ENCODE results near the gene IFT81.
"Not testable (repeated sequence)": the region's sequence is repeated elsewhere in the genome, so short reads cannot be mapped to it uniquely, and the experiment has no call there.

The IFT81 gene

GRCh38 chr12:110222027-110222426 is 97.9 kb downstream of the IFT81 start:
- H3K27me3 ChIP-seq (ENCODE audit: control insufficient read depth in 5 of 5, insufficient read depth in 4 of 5, low read length in 5 of 5), result no peaks in the 10 kb centered on the region
- no peaks in the 10 kb centered on the region for H3K9me3 ChIP-seq (ENCODE audit: control insufficient read depth in 5 of 5, low read length in 5 of 5)
- H3K9ac ChIP-seq (ENCODE audit: low read length in 5 of 5), result peak overlapping the region in 1 of 5 donors; percentile 35
- no peak overlapping the region for H3K4me3 ChIP-seq (ENCODE audit: low read depth in 1 of 5, low read length in 5 of 5)
- no peak overlapping the region for H3K27ac ChIP-seq (ENCODE audit: low read depth, low read length)
- no peaks in the 10 kb centered on the region for H3K36me3 ChIP-seq (ENCODE audit: control insufficient read depth in 5 of 5, insufficient read depth in 5 of 5, low read length in 5 of 5)
- H3K4me1 ChIP-seq (ENCODE audit: control insufficient read depth in 5 of 5, insufficient read depth in 5 of 5, low read length in 5 of 5), result peaks cover 0 to 14% (median 9%) of the 10 kb centered on the region in 5 donors

DNA sequence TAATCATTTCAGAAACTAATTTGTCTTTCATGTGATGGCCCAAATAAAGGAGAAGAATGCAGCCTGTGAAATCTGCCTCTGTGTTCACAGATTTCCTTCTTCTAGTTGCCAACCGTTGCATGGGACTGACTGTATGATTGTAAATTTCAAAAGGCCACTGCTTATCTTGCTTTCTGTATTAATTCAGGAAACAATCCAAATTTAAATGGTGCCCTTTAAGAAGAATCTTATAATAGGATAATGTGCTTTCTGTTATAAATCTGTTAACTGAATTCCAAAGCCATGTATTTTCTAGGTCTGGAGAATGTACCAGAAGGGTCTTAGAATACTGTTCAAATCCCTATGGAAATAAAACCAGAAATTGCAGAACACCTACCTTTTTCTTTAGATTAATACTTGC is 98.3 kb downstream of the IFT81 start:
- Histone ChIP-seq H3K27me3 (ENCODE audit: control insufficient read depth in 5 of 5, insufficient read depth in 4 of 5, low read length in 5 of 5) (no peaks in the 10 kb centered on the region), H3K4me1 (ENCODE audit: control insufficient read depth in 5 of 5, insufficient read depth in 5 of 5, low read length in 5 of 5) (peaks cover 0 to 14% (median 9%) of the 10 kb centered on the region in 5 donors), H3K9me3 (ENCODE audit: control insufficient read depth in 5 of 5, low read length in 5 of 5) (no peaks in the 10 kb centered on the region), H3K9ac (ENCODE audit: low read length in 5 of 5) (peak overlapping the region in 1 of 5 donors; percentile 35), H3K4me3 (ENCODE audit: low read depth in 1 of 5, low read length in 5 of 5) (no peak overlapping the region), H3K27ac (ENCODE audit: low read depth, low read length) (no peak overlapping the region), H3K36me3 (ENCODE audit: control insufficient read depth in 5 of 5, insufficient read depth in 5 of 5, low read length in 5 of 5) (no peaks in the 10 kb centered on the region)

- Histone ChIP-seq H3K4me3 (ENCODE audit: low read depth in 1 of 5, low read length in 5 of 5) (no peak overlapping the region), H3K9me3 (ENCODE audit: control insufficient read depth in 5 of 5, low read length in 5 of 5) (no peaks in the 10 kb centered on the region), H3K27me3 (ENCODE audit: control insufficient read depth in 5 of 5, insufficient read depth in 4 of 5, low read length in 5 of 5) (no peaks in the 10 kb centered on the region), H3K4me1 (ENCODE audit: control insufficient read depth in 5 of 5, insufficient read depth in 5 of 5, low read length in 5 of 5) (peaks cover 0 to 14% (median 9%) of the 10 kb centered on the region in 5 donors), H3K27ac (ENCODE audit: low read depth, low read length) (peak overlapping the region; percentile 89), H3K36me3 (ENCODE audit: control insufficient read depth in 5 of 5, insufficient read depth in 5 of 5, low read length in 5 of 5) (no peaks in the 10 kb centered on the region), H3K9ac (ENCODE audit: low read length in 5 of 5) (no peak overlapping the region)
Observed at GRCh38 chr12:110223777-110224378, 99.7 kb downstream of the IFT81 start.

DNA sequence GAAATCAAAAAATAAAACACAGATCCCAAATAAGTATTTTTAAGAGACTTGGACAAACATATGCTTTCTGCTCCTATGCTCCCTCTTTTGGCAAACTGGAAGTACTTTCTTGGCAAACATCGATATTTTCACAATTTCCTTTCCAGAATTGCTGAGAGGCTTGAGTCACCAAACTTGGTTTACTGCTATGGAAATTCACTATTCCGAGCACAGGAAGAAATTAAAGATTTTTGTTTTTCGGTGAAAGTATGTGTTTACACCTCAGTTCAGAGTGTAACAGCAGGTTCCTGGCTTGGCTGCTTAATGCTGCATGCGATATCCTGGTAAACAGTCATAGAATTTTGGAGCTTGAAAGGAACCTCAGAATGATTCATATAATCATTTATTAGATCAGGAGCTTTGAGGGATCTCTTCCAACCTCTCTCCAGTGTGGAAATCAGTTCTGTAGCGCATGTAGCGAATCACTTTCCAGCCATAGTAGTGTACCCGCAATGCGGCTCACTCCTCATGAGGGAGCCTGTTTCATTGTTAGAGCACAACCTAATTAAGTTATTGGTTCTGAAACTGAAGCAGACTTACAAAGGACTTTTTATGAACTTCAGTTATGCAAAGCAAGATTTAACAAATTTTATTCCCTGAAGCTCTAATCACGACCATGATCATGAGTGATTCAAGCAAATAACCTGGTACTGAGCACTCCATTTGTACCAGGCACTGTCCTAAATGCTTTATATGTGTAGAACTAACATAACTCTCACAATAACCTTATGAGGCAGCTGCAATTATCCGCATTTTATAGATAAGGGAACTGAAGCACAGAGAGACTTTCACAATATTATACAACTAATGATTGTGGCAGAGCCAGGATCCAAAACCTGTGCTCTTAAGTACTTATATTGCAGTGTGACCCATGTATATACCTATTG is 100.5 kb downstream of the IFT81 start:
- Histone ChIP-seq H3K4me3 (ENCODE audit: low read depth in 1 of 5, low read length in 5 of 5) (peak overlapping the region; percentile 19 to 59 (median 42)), H3K27me3 (ENCODE audit: control insufficient read depth in 5 of 5, insufficient read depth in 4 of 5, low read length in 5 of 5) (no peaks in the 10 kb centered on the region), H3K27ac (ENCODE audit: low read depth, low read length) (peak overlapping the region; percentile 89), H3K36me3 (ENCODE audit: control insufficient read depth in 5 of 5, insufficient read depth in 5 of 5, low read length in 5 of 5) (no peaks in the 10 kb centered on the region), H3K9ac (ENCODE audit: low read length in 5 of 5) (peak overlapping the region in 4 of 5 donors; percentile 27 to 64 (median 48)), H3K9me3 (ENCODE audit: control insufficient read depth in 5 of 5, low read length in 5 of 5) (no peaks in the 10 kb centered on the region), H3K4me1 (ENCODE audit: control insufficient read depth in 5 of 5, insufficient read depth in 5 of 5, low read length in 5 of 5) (peaks cover 0 to 14% (median 9%) of the 10 kb centered on the region in 5 donors)

- Histone ChIP-seq H3K9me3 (ENCODE audit: control insufficient read depth in 5 of 5, low read length in 5 of 5) (no peaks in the 10 kb centered on the region), H3K4me3 (ENCODE audit: low read depth in 1 of 5, low read length in 5 of 5) (no peak overlapping the region), H3K9ac (ENCODE audit: low read length in 5 of 5) (no peak overlapping the region), H3K27ac (ENCODE audit: low read depth, low read length) (no peak overlapping the region), H3K4me1 (ENCODE audit: control insufficient read depth in 5 of 5, insufficient read depth in 5 of 5, low read length in 5 of 5) (peaks cover 0 to 14% (median 9%) of the 10 kb centered on the region in 5 donors), H3K36me3 (ENCODE audit: control insufficient read depth in 5 of 5, insufficient read depth in 5 of 5, low read length in 5 of 5) (no peaks in the 10 kb centered on the region), H3K27me3 (ENCODE audit: control insufficient read depth in 5 of 5, insufficient read depth in 4 of 5, low read length in 5 of 5) (no peaks in the 10 kb centered on the region)
Observed at GRCh38 chr12:110227138-110227537, 103.0 kb downstream of the IFT81 start.

DNA sequence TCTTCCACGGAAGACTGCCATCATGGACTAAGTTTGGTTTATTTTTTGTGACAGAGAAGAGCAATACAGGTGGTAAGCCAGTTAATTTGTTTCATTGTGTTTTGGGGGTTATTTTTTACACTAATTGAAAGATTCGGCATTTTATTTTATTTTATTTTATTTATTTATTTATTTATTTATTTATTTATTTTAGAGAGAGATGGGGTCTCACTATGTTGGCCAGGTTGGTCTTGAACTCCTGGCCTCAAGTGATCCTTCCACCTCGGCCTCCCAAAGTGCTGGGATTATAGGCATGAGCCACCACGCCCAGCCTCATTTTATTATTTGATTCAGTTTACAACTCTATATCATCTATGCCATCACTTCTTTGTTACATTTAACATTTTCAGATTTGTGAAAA is 104.2 kb downstream of the IFT81 start:
- not testable (repeated sequence) for H3K9me3 ChIP-seq (ENCODE audit: control insufficient read depth in 5 of 5, low read length in 5 of 5); H3K9ac ChIP-seq (ENCODE audit: low read length in 5 of 5); H3K27me3 ChIP-seq (ENCODE audit: control insufficient read depth in 5 of 5, insufficient read depth in 4 of 5, low read length in 5 of 5); H3K4me3 ChIP-seq (ENCODE audit: low read depth in 1 of 5, low read length in 5 of 5); H3K36me3 ChIP-seq (ENCODE audit: control insufficient read depth in 5 of 5, insufficient read depth in 5 of 5, low read length in 5 of 5); H3K27ac ChIP-seq (ENCODE audit: low read depth, low read length)
- H3K4me1 ChIP-seq (ENCODE audit: control insufficient read depth in 5 of 5, insufficient read depth in 5 of 5, low read length in 5 of 5), result peaks cover 0 to 14% (median 9%) of the 10 kb centered on the region in 5 donors

GRCh38 chr12:110228756-110229155 is 104.6 kb downstream of the IFT81 start:
- Histone ChIP-seq H3K9me3 (ENCODE audit: control insufficient read depth in 5 of 5, low read length in 5 of 5) (no peaks in the 10 kb centered on the region), H3K27me3 (ENCODE audit: control insufficient read depth in 5 of 5, insufficient read depth in 4 of 5, low read length in 5 of 5) (no peaks in the 10 kb centered on the region), H3K36me3 (ENCODE audit: control insufficient read depth in 5 of 5, insufficient read depth in 5 of 5, low read length in 5 of 5) (no peaks in the 10 kb centered on the region), H3K4me3 (ENCODE audit: low read depth in 1 of 5, low read length in 5 of 5) (no peak overlapping the region), H3K27ac (ENCODE audit: low read depth, low read length) (no peak overlapping the region), H3K4me1 (ENCODE audit: control insufficient read depth in 5 of 5, insufficient read depth in 5 of 5, low read length in 5 of 5) (peaks cover 0 to 13% (median 9%) of the 10 kb centered on the region in 5 donors), H3K9ac (ENCODE audit: low read length in 5 of 5) (no peak overlapping the region)

DNA sequence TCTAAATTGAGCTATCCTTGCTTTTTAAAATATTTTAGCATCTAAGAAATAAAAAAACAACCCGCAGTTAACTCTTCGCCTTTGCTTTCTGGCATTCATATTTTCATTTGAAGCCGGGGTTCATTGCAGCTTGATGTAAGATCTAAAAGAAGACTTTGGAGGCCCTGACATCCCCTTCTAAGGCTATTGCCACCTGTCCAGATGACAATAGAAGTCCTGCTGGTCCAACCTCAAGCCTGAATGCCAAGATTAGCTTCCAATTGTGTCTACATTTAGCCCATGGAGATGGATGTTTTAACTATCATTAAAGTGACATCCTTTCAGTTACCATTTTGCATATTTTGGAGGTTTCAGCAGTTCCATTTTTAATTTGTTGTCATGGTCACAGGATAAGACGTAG is 105.3 kb downstream of the IFT81 start:
- Histone ChIP-seq H3K9ac (ENCODE audit: low read length in 5 of 5) (no peak overlapping the region), H3K36me3 (ENCODE audit: control insufficient read depth in 5 of 5, insufficient read depth in 5 of 5, low read length in 5 of 5) (no peaks in the 10 kb centered on the region), H3K27me3 (ENCODE audit: control insufficient read depth in 5 of 5, insufficient read depth in 4 of 5, low read length in 5 of 5) (no peaks in the 10 kb centered on the region), H3K4me1 (ENCODE audit: control insufficient read depth in 5 of 5, insufficient read depth in 5 of 5, low read length in 5 of 5) (peaks cover 2 to 12% (median 11%) of the 10 kb centered on the region in 5 donors), H3K9me3 (ENCODE audit: control insufficient read depth in 5 of 5, low read length in 5 of 5) (no peaks in the 10 kb centered on the region), H3K27ac (ENCODE audit: low read depth, low read length) (no peak overlapping the region), H3K4me3 (ENCODE audit: low read depth in 1 of 5, low read length in 5 of 5) (no peak overlapping the region)

- Histone ChIP-seq H3K4me1 (ENCODE audit: control insufficient read depth in 5 of 5, insufficient read depth in 5 of 5, low read length in 5 of 5) (peaks cover 2 to 13% (median 5%) of the 10 kb centered on the region in 5 donors), H3K27ac (ENCODE audit: low read depth, low read length) (no peak overlapping the region), H3K9me3 (ENCODE audit: control insufficient read depth in 5 of 5, low read length in 5 of 5) (no peaks in the 10 kb centered on the region), H3K27me3 (ENCODE audit: control insufficient read depth in 5 of 5, insufficient read depth in 4 of 5, low read length in 5 of 5) (no peaks in the 10 kb centered on the region), H3K36me3 (ENCODE audit: control insufficient read depth in 5 of 5, insufficient read depth in 5 of 5, low read length in 5 of 5) (no peaks in the 10 kb centered on the region), H3K4me3 (ENCODE audit: low read depth in 1 of 5, low read length in 5 of 5) (no peak overlapping the region), H3K9ac (ENCODE audit: low read length in 5 of 5) (no peak overlapping the region)
Observed at GRCh38 chr12:110230655-110231054, 106.5 kb downstream of the IFT81 start.

DNA sequence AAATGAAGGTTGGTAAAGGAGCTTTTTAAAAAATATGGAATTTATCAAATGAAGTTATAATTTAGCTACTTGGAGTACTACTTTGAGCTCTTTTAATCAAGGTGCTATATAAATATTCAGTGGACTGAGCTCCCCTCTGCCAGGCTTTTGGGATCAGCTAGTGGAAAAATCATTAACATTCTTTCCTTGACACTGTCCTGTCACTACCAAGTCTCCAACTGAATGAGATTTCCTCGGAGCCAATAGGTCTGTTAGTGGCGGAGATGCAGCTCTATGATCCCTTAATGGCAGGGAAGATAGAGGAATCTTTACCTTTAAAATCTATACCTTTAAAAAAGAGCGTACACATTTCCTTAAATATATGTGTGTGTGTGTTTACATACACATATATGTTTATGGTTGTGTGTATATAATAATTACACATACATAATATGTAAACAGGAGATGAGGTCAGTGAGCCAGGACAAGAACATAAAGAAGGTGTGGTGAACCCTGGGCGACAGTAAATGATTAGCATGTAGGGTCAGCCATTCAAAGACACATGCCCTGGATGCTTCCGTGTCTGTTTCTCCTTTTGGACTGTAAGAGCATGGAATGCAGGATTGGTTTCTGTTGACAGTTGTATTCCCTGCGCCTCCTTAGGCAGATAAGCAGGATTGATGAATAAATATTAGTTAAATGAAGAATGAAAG is 109.2 kb downstream of the IFT81 start:
- Histone ChIP-seq H3K27ac (ENCODE audit: low read depth, low read length) (no peak overlapping the region), H3K9me3 (ENCODE audit: control insufficient read depth in 5 of 5, low read length in 5 of 5) (no peaks in the 10 kb centered on the region), H3K36me3 (ENCODE audit: control insufficient read depth in 5 of 5, insufficient read depth in 5 of 5, low read length in 5 of 5) (no peaks in the 10 kb centered on the region), H3K9ac (ENCODE audit: low read length in 5 of 5) (no peak overlapping the region), H3K4me3 (ENCODE audit: low read depth in 1 of 5, low read length in 5 of 5) (no peak overlapping the region), H3K4me1 (ENCODE audit: control insufficient read depth in 5 of 5, insufficient read depth in 5 of 5, low read length in 5 of 5) (peaks cover 2 to 13% (median 5%) of the 10 kb centered on the region in 5 donors), H3K27me3 (ENCODE audit: control insufficient read depth in 5 of 5, insufficient read depth in 4 of 5, low read length in 5 of 5) (no peaks in the 10 kb centered on the region)
